HG03045 (cell line): ENCODE results near the gene GALNT9.
"Not testable (repeated sequence)": the region's sequence is repeated elsewhere in the genome, so short reads cannot be mapped to it uniquely, and the experiment has no call there.

Experiments used
- ATAC-seq: cut with Tn5 transposase; IDR thresholded peaks from one replicate; pipeline ENCODE4 v1.9.1; 2021; ENCODE audit warnings: mild to moderate bottlenecking, moderate library complexity; ENCODE audit not compliant: unreplicated experiment

The GALNT9 gene

DNA sequence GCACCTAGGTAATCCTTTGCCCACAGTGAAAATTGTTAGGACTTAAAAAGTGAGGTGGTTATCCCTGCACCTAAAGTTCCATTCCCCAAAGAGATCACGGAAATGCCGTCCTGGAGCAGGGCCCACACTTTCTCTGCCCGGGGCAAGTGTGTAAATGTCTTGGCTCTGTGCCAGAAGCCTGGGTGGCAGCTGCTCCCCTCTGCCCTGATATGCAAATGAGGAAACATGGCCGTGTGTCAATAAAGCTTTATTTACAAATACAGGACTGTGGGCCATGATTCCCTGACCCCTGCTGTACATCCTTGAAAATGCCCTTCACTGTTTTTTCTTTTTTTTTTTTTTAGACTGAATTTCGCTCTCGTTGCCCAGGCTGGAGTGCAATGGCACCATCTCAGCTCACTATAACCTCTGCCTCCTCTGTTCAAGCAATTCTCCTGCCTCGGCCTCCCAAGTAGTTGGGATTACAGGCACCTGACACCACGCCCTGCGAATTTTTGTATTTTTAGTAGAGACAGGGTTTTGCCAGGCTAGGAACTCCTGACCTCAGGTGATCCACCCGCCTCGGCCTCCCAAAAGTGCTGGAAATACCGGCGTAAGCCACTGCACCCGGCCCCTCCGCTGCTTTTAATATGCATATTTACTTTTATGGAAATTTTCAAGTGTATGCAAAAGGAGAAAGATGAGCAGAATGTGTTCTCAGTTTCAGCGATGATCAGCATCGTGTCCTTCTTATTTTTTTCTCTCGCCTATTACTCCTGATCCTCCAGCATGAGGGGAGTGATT is 75.5 kb downstream of the GALNT9 start:
- ATAC-seq, result no peak

- ATAC-seq, result not testable (repeated sequence)
These were observed 76.4 kb downstream of the GALNT9 start for GRCh38 chr12:132252981-132253380.

DNA sequence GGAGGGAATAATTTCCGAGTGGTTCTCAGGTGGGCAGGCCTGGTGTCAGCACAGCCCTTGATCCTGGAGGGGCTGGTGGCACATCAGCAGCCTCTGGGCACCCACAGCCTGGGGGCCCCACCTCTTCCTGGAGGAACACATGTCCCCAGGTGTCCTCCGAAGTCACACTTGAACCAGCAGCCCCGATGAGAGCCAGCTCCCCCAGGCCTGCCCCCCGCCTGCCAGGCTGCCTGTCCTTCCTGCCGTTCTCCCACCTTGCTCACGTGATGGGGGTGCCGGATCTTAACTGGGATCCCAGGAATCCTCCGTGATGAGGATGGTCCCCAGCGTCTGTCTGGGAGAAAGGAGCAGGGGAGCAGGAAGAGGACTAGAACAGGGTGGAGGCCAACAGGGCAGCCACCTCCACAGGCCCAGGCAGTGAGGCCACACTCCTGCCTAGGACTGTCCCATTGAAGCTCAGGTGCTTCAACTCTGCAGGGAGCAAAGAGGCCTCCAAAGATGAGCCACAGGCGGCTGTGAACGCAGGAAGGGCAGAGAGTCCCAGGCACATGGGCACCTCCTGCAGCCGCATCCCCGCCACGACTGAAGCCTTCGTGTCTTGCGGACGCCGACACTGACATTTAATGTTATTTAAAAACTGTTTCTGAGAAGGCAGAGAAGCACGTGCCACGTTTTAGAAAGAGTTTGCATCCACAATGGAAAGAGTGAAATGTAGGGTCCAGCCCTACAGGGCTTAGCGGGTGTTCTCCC is 77.5 kb downstream of the GALNT9 start:
- no peak for ATAC-seq

GRCh38 chr12:132251310-132251709 is 78.1 kb downstream of the GALNT9 start:
- ATAC-seq, result no peak

- no peak for ATAC-seq
These were observed 78.7 kb downstream of the GALNT9 start for GRCh38 chr12:132250707-132251106.

DNA sequence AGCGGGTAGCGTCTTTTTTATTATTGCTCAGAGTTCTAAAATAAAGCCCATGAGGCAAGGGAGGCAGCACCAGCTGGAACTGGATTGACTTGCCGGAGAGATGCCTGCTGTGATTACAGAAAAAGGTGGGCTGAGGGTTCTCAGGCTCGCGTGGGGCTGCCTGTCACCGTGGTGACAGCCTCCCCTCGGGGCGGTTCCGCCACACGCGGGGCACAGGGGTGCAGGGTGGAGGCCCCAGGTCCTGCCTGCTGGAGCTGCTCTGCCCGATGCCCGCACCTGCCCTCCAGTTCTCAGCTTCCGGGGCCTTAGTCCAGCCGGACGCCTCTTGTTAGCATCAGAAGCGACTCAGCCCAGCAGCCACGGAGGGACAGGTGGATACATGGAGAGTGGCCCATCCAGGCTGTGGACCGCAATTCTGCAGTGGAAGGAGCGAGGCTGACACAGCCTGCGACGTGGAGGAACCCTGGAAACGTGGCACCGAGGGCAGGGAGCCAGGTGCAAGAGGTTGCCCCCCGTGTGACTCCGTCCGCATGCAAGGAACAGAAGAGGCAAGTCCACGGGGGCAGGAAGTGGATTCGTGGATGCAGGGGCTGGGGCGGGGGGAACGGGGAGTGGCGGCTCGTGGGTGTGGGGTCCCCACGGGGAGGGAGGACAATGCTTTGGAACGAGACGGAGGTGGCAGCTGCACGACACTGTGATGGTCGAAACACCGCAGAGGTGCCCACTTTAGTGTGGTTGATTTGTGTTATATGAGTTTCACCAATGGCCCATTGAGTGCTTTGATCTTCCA is 79.5 kb downstream of the GALNT9 start:
- no peak for ATAC-seq

DNA sequence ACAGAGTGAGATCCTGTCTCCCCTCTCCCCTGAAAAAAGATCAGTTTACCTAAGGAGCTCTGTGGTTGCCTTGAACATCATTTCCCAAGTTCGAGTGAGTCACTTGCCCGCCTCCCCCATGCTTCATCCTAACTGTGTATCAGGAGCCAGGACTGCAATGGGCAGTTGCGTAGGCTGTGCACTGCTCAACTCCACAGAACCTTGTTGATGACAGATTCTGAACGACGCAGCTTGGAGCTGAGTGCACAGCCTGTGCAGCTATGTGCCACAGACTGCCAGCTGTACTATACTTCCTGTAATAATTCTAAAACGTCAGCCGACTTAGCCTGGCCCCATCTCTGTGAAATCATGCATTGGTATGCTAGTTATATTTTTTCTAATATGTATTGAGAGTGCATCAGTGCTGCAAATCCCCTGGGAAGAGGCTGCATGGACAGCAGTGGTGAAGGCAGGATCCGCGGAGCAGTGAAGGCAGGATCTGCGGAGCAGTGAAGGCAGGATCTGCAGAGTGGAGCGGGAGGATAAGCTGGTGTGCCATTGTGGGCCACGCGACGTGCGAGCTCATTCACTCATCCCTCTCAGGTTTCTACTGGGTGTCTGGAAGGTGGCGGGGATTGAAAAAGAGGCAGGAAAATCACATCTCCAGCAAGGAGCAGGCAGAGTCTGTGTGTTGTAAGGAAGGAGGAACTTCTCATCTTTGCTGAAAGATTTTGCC is 80.8 kb downstream of the GALNT9 start:
- ATAC-seq, result no peak

- ATAC-seq, result no peak
These were observed 81.5 kb downstream of the GALNT9 start for GRCh38 chr12:132247718-132248452.

DNA sequence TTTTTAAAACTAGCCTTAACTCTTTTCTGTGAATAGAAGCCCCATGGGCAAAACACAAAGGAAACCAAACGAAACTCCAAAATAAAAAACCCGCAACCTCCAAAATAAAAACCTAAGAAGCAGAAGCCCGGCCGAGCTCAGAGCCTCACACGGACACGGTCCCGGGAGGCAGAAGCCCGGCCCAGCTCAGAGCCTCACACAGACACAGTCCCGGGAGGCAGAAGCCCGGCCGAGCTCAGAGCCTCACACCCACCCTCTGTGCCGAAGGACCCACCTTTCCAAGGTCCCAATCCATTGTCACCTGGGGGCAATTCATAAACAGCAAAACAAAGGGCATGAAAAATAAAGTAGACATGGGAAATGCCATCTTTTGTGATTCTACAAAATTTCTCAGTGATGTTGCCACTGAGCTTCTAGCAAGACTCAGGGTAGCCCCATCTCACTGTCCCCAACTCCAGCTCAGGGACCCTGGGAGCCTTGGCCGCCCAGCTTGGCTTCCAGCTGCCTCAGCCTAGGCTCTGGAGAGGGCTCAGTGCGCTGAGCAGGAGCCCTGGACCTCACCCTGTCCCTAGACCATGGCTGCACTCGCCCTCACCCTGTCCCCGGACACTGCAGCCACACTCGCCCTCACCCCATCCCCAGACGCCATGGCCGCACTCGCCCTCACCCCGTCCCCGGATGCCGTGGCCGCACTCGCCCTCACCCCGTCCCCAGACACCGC is 82.2 kb downstream of the GALNT9 start:
- ATAC-seq, result no peak

GRCh38 chr12:132245521-132246101 is 83.8 kb downstream of the GALNT9 start:
- no peak for ATAC-seq

GRCh38 chr12:132244724-132245295 is 84.6 kb downstream of the GALNT9 start:
- no peak for ATAC-seq

DNA sequence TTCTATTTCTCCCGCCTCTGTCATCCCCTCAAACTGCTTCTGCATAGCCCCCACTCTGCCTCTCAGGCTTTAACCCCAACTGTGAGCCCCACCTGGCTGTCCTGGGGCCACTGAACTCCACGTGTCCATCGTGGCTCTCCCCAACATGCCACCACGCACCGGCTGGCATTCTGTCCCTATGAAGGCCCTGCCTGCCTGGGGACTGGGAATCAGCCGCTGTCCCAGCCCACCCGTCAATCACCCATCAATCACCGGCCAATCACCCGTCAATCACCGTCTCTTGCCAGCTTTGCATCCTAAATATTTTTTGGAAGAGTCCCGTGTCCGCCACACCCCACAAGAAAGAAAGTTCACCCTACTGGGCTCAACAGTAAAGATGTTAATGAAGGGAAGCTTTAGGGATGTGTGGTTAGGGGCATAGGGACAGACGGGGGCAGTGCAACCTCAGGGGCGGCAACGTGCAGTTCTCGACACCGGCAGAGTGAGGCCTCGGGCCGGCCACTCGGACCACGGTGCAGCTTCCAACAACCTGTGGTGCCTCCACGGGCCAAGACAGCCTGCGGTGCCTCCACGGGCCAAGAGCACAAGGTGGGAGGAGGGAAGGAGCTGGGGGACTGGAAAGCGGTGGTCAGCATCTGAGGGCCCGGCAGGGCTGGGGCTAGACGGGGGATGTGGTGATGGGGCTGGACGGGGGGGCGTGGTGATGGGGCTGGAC is 85.6 kb downstream of the GALNT9 start:
- ATAC-seq, result no peak

DNA sequence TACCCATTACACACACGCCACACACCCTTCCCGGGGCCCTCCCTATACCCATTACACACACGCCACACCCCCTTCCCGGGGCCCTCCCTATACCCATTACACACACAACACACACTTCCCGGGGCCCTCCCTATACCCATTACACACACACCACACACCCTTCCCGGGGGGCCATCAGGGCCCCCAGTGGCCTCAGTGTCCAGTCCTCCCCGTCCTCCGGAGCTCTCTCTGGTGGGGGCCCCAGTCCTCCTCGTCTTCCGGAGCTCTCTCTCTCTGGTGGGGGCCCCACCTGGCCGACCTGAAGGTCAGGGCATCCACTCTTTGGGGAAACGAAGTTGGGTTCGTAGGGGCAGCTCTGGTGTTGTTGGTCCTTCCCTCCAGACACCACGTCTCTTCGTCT is 86.2 kb downstream of the GALNT9 start:
- not testable (repeated sequence) for ATAC-seq

GRCh38 chr12:132240669-132241007 is 88.8 kb downstream of the GALNT9 start:
- not testable (repeated sequence) for ATAC-seq

DNA sequence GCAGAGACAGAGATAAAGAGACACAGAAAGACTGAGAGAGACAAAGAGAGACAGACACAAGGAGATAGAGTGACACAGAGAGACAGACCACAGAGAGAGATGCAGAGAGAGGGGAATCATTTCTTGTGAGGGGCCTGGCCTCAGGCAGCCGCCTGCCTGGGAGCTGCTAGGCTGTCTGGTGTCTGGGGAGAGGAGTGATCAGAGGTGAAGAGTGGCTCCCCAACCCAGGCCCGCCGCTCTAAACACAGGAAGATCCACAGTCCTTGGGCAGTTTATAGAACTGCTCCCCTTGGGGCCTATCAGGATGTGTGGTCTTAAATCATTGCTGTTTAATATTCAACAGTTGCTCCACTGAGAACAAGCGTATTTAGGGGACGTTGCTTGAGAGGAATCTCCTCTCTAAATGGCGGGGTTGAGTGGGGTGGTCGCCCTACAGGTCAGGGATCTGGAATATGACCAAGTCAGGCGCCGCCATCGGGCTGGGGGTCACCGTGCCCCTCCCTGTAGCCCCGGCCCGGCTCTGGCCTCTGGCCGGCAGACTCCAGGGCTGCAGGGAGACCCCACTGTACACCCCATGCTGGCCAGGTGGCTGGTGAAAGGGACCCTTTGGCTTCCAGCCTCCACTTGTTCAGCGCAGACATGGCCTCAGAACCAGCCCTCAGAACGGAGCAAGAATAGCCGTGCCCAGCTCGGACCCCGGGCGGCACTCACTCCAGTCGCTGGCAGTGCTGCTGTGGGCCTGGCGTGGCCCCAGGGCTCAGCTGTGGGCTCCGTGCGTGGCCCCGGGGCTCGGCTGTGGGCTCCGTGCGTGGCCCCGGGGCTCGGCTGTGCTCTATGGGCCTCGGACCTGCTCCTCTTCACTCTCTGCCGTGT is 89.4 kb downstream of the GALNT9 start:
- ATAC-seq, result no peak

DNA sequence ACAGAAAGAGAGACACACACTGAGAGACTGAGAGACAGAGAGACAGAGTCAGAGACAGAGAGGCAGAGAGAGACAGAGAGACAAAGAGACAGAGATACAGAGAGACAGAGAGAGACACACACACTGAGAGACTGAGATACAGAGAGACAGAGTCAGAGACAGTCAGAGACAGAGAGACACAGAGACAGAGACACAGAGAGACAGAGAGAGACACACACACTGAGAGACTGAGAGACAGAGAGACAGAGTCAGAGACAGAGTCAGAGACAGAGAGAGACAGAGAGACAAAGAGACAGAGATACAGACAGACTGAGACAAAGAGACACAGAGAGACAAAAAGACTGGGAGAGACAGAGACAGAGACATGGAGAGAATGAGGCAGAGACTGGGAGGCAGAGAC is 90.0 kb downstream of the GALNT9 start:
- ATAC-seq, result no peak

DNA sequence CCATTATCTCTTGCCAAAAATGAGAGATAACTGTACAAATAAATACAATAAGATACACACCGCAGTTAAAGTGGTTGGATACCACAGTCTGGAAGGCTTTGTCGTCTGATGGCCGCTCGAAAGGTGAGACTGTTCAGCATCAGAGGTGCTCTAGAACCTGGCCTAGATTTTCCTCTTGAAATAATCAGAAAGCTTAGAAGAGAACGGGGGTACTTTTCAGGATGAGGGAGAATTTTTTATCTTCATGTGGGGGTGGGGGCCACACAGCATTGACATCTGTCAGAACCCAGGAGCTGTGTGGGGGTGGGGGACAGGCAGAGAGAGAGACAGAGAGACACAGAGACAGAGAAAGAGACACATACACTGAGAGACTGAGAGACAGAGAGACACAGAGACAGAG is 90.5 kb downstream of the GALNT9 start:
- no peak for ATAC-seq
